MG63 (cell line): ENCODE data around the gene KLF7. TPM values are rescaled to one million over a fixed set of nuclear protein-coding genes. Genes with fewer than 3 reads are reported as not detected.
A peak's percentile ranks its signal among the peaks of the same experiment; 100 is the strongest.

Source experiments
- DNase-seq: peaks from one replicate; pipeline ENCODE4 v3.0.0-alpha.2; 2020
- H3K27me3 ChIP-seq: fragments of 250-450 bp; sonication (Bioruptor Pico); 2 replicates; pipeline ENCODE4 v1.5.1; 2020; ENCODE audit warnings: mild to moderate bottlenecking, moderate library complexity
- H3K36me3 ChIP-seq: fragments of 250-450 bp; sonication (Bioruptor Pico); 2 replicates; pipeline ENCODE4 v1.5.1; 2020; ENCODE audit warnings: mild to moderate bottlenecking, moderate library complexity
- H3K4me3 ChIP-seq: fragments of 250-450 bp; sonication (Bioruptor Pico); 2 replicates; pipeline ENCODE4 v1.5.1; 2020; ENCODE audit warnings: mild to moderate bottlenecking, moderate library complexity
- H3K9me3 ChIP-seq: fragments of 250-450 bp; sonication (Bioruptor Pico); 2 replicates; pipeline ENCODE4 v1.5.1; 2020; ENCODE audit warnings: mild to moderate bottlenecking, moderate library complexity
- total RNA-seq: library from RNA; depleted of rRNA; stranded (reverse); fragments of >200 nt; shearing (Covaris generic); gene quantifications from 2 replicates; pipeline ENCODE4 v1.2.3, GENCODE V29; 2014; ENCODE audit warnings: low replicate concordance; rRNA removed

KLF7 gene
- total RNA-seq: 6.0 and 7.2 TPM in 2 replicates

DNA sequence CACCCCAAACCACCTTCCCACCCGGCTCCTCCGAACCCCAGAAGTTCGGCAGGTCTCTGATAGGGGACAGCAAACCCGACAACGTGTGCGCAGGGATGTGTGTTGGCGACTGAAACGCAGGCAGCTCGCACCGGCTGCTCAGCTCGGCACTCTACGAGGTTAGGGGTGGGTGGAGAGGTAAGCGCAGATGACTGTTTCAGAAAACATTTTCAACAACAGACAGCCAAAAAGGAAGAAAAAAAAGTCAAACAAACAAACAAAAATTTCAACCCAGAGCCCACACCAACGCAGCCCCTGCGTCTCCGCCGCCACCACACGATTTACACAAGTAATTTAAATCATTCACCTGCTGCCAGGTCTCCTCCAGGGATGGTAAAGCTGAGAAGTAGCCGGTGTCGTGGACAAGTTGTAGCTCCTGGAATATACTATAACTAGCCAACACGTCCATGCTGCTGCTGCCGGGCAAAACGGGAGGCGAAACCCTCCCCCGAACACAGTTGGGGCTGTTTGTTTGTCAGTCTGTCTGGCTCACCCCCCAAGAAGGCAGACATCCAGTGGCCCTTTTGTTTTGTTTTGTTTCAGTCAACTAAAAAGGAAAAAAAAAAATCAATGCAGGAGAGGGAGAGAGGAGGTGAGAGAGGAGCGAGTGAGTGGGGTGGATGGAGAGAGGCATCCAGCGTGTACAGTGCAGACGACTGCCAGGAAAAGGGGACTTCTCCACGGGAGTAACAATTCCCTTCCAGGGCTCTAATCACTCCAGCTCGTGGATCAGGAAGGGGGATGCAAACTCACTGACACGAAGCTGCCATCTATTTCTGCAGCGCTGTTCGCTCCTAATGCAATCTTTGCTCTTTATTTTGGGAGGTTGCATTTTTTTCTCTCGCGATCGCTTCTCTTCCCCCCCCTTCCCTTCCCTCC is at the start of gene KLF7:
KLF7 (minus strand) TSS at position 828 of the 918 bp plus-strand sequence; CDS start at position 448, 380 bp downstream.
- Histone ChIP-seq H3K9me3 (no peaks in the 10 kb centered on the region), H3K27me3 (no peaks in the 10 kb centered on the region), H3K36me3 (peaks cover 6% of the 10 kb centered on the region; the same call in 1 of the 2 replicates), H3K4me3 (peak within 1 kb of the TSS; percentile 74)
- DNase-seq: peak; percentile 64

DNA sequence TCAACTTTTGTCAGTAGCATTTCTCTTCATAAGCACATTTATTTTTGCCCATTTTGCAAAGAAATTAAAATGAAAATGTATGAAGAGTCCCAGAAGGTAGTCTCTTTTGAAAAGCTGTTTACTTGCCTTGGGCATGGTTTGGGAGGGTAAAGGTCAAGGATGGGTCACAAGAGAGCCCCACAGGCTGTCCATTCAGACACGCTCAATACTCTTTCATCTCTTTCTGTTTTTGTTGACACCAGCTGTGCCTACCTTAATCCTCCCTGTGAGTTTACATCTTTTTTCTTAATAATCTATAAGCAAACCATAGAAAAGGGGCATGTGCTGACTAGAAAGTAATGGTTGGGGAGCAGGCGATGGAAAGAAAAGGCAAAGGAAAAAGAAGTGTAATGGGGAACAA is 49.6 kb upstream of the KLF7 start:
- Histone ChIP-seq H3K9me3 (no peaks in the 10 kb centered on the region), H3K27me3 (no peaks in the 10 kb centered on the region), H3K36me3 (no peaks in the 10 kb centered on the region), H3K4me3 (no peak overlapping the region)
- DNase-seq: no peak

DNA sequence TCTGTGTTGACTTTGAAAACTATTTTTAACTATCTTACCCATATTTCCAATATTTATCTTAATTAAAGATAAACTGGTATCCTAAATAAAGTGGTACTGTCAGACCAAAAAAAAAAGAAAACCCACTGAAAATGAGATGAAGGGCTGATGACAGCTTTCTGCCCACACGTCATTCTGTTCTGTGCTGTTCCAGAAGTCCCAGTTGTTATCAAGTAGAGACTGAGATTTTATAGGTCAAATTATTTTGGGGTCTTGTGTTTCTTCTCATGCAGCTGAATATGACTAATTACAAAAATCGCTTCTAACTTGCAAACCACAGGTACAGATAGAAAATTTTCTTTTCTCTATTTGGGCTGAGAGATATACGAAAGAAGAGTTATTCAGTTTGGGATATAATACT is 48.7 kb upstream of the KLF7 start:
- no peak overlapping the region for H3K4me3 ChIP-seq
- H3K27me3 ChIP-seq: no peaks in the 10 kb centered on the region
- no peaks in the 10 kb centered on the region for H3K36me3 ChIP-seq
- H3K9me3 ChIP-seq: no peaks in the 10 kb centered on the region
- DNase-seq: no peak

DNA sequence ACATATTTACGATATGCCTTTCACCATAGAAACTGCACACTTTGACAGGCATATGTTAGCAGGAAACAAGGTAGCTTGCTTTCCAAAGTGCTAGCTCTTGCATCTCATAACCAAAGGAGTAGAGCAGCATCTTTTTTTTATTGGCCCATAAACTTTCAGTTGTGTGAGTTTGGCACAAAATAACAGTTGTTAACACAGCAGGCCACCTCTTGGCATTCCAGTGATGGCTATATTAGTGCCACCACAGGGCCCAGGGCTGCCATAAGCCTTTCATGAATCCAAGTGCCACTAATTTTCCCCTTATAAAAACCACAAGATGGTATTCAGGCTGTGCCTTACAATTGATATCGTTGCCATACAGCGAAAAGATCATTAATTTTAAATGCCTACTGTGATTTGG is 40.3 kb upstream of the KLF7 start:
- no peak for DNase-seq
- no peaks in the 10 kb centered on the region for H3K27me3 ChIP-seq
- H3K36me3 ChIP-seq: no peaks in the 10 kb centered on the region
- H3K9me3 ChIP-seq: no peaks in the 10 kb centered on the region
- no peak overlapping the region for H3K4me3 ChIP-seq

DNA sequence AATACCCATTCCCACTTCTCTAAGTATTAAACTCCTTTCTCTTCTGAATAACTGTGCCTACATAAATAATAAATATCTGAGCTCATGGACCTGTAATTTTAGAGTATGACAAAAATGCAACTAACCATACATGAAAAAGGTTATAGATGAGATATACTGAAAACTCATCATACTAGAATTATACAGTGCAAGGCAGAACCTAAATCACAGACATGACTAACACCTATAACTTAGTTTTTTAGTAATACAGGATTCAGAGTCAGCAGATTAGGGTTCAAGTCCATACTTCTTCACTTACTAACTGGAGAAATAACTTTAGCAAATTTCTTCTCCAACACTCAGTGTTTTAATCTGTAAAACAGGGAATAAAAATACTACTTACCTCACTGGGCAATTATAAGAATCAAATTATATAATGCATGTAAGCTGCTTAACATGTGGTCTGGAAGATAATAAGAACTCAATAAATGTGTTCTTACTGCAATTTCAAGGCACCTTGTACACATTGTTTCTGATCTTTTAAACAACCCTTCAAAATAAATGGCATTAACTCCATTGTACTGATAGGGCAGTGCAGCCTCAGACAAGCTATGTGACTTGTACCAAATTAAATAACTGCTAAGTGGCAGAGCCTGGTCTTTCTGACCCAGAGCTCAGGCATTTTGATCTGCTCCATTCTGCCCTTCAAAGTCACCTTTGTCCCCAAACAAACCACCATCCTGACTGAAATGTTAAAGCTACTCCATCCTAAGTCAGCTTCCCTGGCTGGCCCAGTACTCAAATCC is 39.6 kb upstream of the KLF7 start:
- H3K4me3 ChIP-seq: no peak overlapping the region
- no peaks in the 10 kb centered on the region for H3K27me3 ChIP-seq
- H3K9me3 ChIP-seq: no peaks in the 10 kb centered on the region
- no peaks in the 10 kb centered on the region for H3K36me3 ChIP-seq
- no peak for DNase-seq

DNA sequence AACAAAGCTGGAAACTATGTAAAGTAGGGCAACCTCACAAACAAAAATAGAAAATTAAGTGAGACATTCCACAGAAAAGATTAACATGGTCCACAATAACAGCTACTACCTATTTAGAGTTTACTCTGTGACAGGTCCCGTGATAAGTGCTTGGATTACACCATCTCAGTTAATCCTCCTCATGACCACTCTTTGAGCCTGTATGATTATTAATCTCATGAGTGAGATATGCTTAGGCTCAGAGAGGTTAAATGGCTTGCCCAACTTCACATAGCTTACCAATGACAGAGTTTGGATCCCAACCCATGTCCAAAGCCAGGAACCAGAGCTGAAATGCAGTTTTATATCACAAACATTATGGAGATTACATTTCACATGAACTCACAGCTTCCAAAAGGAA is 37.3 kb upstream of the KLF7 start:
- Histone ChIP-seq H3K27me3 (no peaks in the 10 kb centered on the region), H3K9me3 (no peaks in the 10 kb centered on the region)

DNA sequence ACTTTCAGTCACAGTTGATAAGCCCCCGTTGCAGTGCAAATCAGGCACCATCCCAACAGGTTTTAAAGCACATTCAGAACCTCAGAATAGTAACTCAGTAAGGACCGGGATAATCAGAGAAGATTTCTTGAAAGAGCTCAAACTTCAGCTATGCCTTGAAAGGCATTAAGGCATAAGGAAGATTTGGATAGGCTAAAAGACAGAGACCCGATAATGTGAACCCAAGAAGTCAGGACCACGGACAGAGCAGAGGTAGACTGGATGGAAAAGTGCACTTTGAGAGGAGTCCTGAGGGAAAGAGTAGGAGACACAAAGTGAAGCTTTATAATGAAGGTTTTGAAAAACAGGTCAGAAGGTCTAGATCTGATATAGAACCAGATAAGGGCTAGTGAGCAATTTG is 36.9 kb upstream of the KLF7 start:
- H3K36me3 ChIP-seq: no peaks in the 10 kb centered on the region
- H3K27me3 ChIP-seq: no peaks in the 10 kb centered on the region
- no peaks in the 10 kb centered on the region for H3K9me3 ChIP-seq
- DNase-seq: peak; percentile 24
- H3K4me3 ChIP-seq: no peak overlapping the region

More for the DNA sequence above, 37.3 kb upstream of the KLF7 start:
- no peak overlapping the region for H3K4me3 ChIP-seq
- DNase-seq: no peak
- H3K36me3 ChIP-seq: no peaks in the 10 kb centered on the region

DNA sequence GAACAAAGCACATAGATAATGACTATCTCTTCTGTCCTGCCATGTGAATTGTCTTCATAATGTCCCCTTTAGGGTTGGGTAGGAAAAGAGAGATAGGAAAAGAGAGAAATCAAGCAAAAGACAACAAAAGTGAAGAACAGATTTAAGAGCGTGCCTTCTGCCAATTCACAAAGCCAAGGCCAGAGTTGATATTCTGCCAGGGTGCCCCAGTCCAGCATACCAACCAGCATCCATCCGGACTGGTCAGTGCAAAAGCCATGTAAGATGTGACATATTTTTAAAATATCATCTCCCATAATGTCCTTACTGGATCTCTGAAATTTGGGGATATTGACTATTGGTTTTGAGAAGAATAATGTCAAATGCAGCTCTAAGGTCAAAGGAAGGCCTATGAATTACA is 35.7 kb upstream of the KLF7 start:
- Histone ChIP-seq H3K36me3 (no peaks in the 10 kb centered on the region), H3K4me3 (no peak overlapping the region), H3K27me3 (no peaks in the 10 kb centered on the region), H3K9me3 (no peaks in the 10 kb centered on the region)
- no peak for DNase-seq

DNA sequence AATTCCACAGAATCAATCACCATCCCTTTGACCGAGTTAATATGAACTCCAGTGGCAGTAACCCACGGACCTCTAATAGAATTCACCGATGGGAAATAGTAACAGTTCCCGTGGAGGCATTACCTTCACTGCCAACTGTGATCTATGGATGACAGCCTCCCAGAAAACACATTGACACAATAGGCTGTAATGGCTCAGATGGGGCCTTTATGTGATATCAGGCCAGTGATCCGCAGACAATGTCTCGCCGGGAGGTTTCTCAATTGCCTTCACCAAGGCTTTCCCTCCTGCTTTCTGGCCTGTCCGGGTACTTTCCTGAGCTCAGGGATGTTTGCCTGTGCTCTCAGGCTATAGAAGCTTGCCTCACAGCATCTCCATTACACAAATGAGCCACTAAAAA is 34.4 kb upstream of the KLF7 start:
- Histone ChIP-seq H3K9me3 (no peaks in the 10 kb centered on the region), H3K4me3 (no peak overlapping the region), H3K36me3 (no peaks in the 10 kb centered on the region), H3K27me3 (no peaks in the 10 kb centered on the region)
- DNase-seq: no peak

DNA sequence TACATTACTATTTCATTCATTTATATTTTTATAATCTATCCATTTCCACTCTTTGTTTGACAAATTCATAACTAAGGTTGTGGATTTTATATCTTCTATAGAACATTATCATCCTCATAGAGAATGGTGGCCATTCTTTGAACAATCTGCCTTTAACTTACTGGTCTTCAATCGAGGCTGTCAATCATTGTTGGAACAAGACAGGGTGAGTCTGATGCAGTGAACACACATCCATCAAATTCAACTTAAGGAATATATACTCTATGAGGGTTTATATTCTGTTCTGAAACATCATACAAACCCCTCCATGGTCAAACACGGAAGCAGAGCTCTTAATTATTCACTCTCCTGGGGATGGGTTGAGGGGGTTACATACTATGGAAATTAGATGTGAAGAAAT is 28.3 kb upstream of the KLF7 start:
- no peak for DNase-seq

DNA sequence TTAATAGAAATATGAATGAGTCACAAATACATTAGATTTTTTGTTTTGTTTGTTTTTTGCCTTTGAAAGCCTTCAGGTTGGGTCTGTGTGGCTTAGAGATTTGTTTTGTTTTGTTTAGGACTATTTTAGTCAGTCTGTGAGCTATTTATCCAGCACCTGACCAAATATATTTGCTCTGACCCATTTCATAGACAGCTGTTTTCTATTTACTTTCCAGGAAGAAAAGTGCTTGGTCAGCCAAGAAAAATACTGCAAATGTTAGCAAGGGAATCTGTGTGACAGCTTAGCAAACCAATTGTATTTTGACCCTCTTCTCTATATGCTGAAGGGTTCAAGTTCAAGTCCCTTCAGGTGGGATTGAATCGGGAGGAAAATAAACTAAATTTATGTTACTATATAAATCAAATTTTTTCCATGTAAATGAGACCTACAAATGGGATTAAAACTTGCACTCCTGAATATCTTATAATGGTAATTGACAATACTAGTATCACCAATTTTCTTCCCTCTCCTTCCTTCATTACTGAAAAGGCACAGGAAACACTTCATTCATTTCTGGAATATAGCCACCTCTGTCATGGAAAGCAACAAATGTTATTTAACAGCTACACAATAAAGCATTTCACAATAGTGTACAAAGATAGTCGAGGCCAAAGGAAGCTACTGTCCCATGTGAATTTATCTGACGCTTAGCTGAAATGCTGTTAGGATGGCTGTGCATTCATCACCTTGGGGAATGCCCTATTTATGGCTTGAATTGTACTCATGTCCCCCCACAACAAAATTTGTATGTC is 23.1 kb upstream of the KLF7 start:
- Histone ChIP-seq H3K36me3 (no peaks in the 10 kb centered on the region), H3K9me3 (peaks cover 4% of the 10 kb centered on the region; the same call in 1 of the 2 replicates), H3K27me3 (no peaks in the 10 kb centered on the region), H3K4me3 (no peak overlapping the region)
- DNase-seq: no peak

More for the DNA sequence above, 28.3 kb upstream of the KLF7 start:
- Histone ChIP-seq H3K36me3 (no peaks in the 10 kb centered on the region), H3K4me3 (no peak overlapping the region), H3K27me3 (no peaks in the 10 kb centered on the region), H3K9me3 (no peaks in the 10 kb centered on the region)

DNA sequence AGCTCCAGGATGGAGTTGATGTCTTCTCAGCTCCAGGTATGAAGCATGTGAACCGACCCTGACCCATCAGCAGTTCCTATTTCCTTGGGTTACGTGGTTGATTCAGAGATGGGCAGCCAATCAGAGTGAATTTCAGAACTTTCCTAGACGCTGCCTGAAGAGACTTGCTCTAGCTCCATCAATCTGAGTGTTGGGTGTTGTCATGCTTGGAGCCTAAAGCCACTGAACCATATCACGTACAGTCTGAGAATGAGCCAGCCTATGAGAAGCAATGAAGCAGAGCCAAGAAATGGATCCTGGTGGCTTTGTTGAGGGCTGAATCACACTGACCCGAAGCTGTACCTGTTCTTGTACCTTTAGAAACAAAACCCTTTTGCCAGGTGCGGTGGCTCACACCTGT is 19.6 kb upstream of the KLF7 start:
- Histone ChIP-seq H3K36me3 (no peaks in the 10 kb centered on the region), H3K4me3 (no peak overlapping the region), H3K9me3 (peaks cover 4% of the 10 kb centered on the region; the same call in 1 of the 2 replicates), H3K27me3 (no peaks in the 10 kb centered on the region)
- DNase-seq: no peak

DNA sequence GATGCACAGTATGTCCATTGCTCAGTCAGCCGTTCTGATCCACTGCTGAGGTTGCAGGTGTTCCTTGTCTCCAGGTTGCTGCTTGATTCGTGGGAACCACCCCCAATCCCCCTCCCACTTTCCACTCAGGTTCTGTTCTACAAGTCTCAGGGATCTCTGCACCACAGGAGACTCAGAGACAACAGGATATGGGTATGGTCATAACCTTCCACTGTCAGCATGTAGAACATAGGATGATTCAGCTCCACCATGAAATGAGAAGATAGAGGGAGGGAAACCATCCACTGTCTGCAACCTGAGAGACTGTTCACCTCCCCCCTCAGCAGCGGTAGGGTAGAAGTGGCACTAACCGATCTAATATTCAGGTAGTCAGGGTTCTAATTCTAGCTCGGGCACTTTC is 19.0 kb upstream of the KLF7 start:
- no peaks in the 10 kb centered on the region for H3K36me3 ChIP-seq
- DNase-seq: no peak

DNA sequence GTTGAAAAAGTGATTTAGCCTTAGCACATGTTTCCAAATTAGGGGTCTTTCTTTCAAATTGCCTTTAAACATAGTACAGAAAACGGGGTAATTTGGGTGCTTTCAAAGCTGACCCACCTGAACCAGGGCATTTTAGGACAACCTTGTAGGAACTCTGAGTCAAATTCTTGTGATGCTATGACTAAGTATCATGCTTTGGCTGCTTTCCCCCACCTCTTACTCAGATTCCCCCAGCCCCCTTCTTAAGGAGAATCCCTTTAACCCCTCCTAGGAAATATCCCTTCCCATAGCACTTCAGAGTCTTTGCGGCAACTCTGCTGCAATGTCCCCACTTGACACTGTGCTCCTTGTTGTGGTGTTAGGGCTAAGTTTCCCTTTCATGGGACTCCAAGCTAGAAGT is 18.6 kb upstream of the KLF7 start:
- Histone ChIP-seq H3K9me3 (peaks cover 4% of the 10 kb centered on the region; the same call in 1 of the 2 replicates), H3K27me3 (no peaks in the 10 kb centered on the region), H3K36me3 (no peaks in the 10 kb centered on the region), H3K4me3 (no peak overlapping the region)
- DNase-seq: peak; percentile 48

More for the DNA sequence above, 19.0 kb upstream of the KLF7 start:
- Histone ChIP-seq H3K4me3 (no peak overlapping the region), H3K9me3 (peaks cover 4% of the 10 kb centered on the region; the same call in 1 of the 2 replicates), H3K27me3 (no peaks in the 10 kb centered on the region)

DNA sequence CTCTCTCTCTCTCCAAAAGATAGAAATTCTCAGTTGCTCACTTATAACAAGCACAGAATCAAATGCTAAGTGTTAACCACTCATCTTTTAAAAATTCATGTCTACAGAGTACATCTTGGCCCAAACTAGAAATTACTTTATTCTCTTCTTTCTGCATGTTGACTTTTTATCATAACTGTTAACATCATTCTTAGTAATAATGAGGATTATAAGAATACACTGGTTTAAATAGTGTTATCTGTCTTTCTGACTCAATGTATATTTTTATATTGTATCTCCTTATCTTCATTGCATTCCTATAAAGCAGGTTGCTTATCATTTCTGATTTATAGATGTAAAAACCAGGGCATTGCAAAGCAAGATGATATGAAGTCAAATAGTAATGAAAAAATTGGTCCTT is 17.8 kb upstream of the KLF7 start:
- no peak overlapping the region for H3K4me3 ChIP-seq
- H3K9me3 ChIP-seq: peaks cover 4% of the 10 kb centered on the region; the same call in 1 of the 2 replicates
- no peaks in the 10 kb centered on the region for H3K36me3 ChIP-seq
- no peaks in the 10 kb centered on the region for H3K27me3 ChIP-seq
- no peak for DNase-seq

DNA sequence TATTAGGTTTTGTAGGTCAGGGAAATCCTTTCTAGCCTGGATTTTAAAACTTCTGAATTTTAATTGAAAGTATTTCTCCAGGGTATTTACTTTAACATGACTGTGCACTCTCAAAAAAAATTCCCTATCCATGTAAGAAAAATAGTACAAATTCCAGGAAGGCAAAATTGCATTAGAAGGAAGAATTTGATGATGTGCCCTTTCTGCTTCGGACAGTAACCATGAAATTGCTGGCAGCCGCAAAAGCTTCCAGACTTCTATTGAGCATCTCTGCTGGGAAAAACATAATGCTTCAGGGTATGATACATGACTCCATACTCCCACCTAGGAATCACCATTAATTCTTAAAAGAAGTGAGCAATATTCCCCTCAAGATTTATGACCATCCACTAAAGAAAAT is 17.2 kb upstream of the KLF7 start:
- H3K36me3 ChIP-seq: no peaks in the 10 kb centered on the region
- peaks cover 4% of the 10 kb centered on the region; the same call in 1 of the 2 replicates for H3K9me3 ChIP-seq
- H3K4me3 ChIP-seq: no peak overlapping the region
- H3K27me3 ChIP-seq: no peaks in the 10 kb centered on the region
- DNase-seq: no peak
